PFSK-1 (cell line): ENCODE measurements around the gene SPNS2.

Source experiments
- FOXP2 ChIP-seq: optimal IDR thresholded peaks from 2 replicates; pipeline ENCODE3; 2011; ENCODE audit warnings: borderline replicate concordance, control low read depth, inconsistent platforms; ENCODE audit not compliant: insufficient read depth; ENCODE audit errors: extremely low read length, extremely low read depth
- POLR2AphosphoS5 ChIP-seq: IDR thresholded peaks from 2 replicates; pipeline ENCODE4 v1.6.1; 2012; ENCODE audit warnings: low read depth, mild to moderate bottlenecking, control low read depth, low read length, moderate library complexity
- SIN3A ChIP-seq: IDR thresholded peaks from 2 replicates; pipeline ENCODE4 v1.6.1; 2012; ENCODE audit warnings: mild to moderate bottlenecking, low read length, moderate library complexity, borderline replicate concordance; ENCODE audit not compliant: insufficient read depth
- TAF1 ChIP-seq: IDR thresholded peaks from 2 replicates; pipeline ENCODE4 v1.6.1; 2012; ENCODE audit warnings: low read length, control low read depth, borderline replicate concordance; ENCODE audit not compliant: insufficient read depth
- TF ChIP-seq, protein P1 (sequence below), 2 experiments: IDR thresholded peaks; 2 replicates each; pipeline versions ENCODE4 v1.6.1 to v1.8.0; 2011 to 2012; ENCODE audit warnings: low read depth in 2 of 2, low read length in 2 of 2, control low read depth in 1 of 2, inconsistent platforms in 1 of 2, mild to moderate bottlenecking in 1 of 2, moderate library complexity in 1 of 2; ENCODE audit not compliant: insufficient read depth in 1 of 2

SPNS2 gene

DNA sequence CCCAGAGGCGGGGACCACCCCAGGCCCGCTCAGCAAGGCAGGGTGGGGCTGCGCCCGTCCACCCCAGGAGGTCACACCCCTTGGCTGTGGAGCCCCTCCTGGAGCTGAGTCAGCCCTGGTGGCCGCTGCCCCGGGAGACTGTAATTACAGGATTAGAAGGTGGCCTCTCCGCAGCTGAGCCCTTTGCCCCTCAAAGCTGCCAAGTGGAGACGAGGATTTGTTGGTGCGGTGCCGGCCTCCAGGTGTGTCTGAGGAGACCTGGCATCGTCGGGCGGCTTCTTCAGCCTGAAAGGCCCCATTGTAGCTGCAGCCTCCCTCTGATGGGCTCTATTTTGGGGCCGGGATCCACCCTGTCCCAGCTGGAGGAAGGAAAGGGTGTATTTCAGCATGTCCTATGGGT is 22.7 kb upstream of the SPNS2 start:
- TF ChIP-seq POLR2AphosphoS5 (no peak), FOXP2 (no peak), SIN3A (no peak), TAF1 (no peak)
- TF ChIP-seq, protein P1, sequence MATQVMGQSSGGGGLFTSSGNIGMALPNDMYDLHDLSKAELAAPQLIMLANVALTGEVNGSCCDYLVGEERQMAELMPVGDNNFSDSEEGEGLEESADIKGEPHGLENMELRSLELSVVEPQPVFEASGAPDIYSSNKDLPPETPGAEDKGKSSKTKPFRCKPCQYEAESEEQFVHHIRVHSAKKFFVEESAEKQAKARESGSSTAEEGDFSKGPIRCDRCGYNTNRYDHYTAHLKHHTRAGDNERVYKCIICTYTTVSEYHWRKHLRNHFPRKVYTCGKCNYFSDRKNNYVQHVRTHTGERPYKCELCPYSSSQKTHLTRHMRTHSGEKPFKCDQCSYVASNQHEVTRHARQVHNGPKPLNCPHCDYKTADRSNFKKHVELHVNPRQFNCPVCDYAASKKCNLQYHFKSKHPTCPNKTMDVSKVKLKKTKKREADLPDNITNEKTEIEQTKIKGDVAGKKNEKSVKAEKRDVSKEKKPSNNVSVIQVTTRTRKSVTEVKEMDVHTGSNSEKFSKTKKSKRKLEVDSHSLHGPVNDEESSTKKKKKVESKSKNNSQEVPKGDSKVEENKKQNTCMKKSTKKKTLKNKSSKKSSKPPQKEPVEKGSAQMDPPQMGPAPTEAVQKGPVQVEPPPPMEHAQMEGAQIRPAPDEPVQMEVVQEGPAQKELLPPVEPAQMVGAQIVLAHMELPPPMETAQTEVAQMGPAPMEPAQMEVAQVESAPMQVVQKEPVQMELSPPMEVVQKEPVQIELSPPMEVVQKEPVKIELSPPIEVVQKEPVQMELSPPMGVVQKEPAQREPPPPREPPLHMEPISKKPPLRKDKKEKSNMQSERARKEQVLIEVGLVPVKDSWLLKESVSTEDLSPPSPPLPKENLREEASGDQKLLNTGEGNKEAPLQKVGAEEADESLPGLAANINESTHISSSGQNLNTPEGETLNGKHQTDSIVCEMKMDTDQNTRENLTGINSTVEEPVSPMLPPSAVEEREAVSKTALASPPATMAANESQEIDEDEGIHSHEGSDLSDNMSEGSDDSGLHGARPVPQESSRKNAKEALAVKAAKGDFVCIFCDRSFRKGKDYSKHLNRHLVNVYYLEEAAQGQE (IDR thresholded peaks at IDR 0.05; ENCODE audit: insufficient read depth in 1 of 2, low read depth in 2 of 2, low read length in 2 of 2), result no peak

GRCh38 chr17:4476511-4477070 is 22.1 kb upstream of the SPNS2 start:
- TF ChIP-seq, protein P1 (IDR thresholded peaks at IDR 0.05; ENCODE audit: insufficient read depth in 1 of 2, low read depth in 2 of 2, low read length in 2 of 2), result no peak
- TF ChIP-seq FOXP2, result no peak
- no peak for TF ChIP-seq POLR2AphosphoS5

DNA sequence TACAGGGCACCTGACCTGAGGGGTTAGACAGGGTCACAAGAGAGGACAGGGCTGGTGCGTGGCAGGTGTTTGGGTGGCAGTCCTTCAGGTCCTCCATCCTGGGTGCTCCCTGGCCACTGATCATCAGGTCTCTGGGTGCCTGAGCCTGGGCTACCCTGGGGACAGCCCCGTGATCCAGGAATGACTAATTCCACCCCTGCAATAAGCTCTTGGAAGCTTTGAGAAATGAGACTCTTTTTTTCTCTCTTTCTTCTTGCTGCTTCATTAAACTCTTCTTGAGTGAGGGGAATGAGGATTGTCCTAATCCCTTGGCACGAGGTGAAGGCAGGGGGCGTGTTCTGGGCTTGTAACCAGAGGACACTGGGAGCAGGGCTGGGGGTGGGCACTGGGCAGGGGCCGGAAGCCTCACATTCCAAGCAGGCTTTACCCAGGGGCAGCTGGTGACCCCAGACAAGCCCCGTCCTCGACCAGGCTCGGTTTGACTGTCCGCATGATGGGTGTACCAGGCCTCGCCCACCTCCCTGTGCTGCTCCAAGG is 21.4 kb upstream of the SPNS2 start:
- TF ChIP-seq SIN3A (no peak), TAF1 (no peak), FOXP2 (no peak), POLR2AphosphoS5 (no peak)
- TF ChIP-seq, protein P1 (IDR thresholded peaks at IDR 0.05; ENCODE audit: insufficient read depth in 1 of 2, low read depth in 2 of 2, low read length in 2 of 2), result no peak

- TF ChIP-seq TAF1 (no peak), POLR2AphosphoS5 (no peak), FOXP2 (no peak), SIN3A (no peak)
- TF ChIP-seq, protein P1 (IDR thresholded peaks at IDR 0.05; ENCODE audit: insufficient read depth in 1 of 2, low read depth in 2 of 2, low read length in 2 of 2), result no peak
These were observed 20.3 kb upstream of the SPNS2 start for GRCh38 chr17:4478318-4478830.
